KMS-11 (cell line): ENCODE measurements around the gene HK3.

ENCODE experiments used
- H2AFZ ChIP-seq: fragments of 200-600 bp; sonication (generic); 2 replicates; pipeline ENCODE4 v1.6.1; 2016; ENCODE audit warnings: antibody characterized with exemption, mixed run types, low read depth
- H3K27ac ChIP-seq: fragments of 200-600 bp; sonication (generic); 2 replicates; pipeline ENCODE4 v1.6.1; 2016; ENCODE audit warnings: mild to moderate bottlenecking, mixed run types
- H3K27me3 ChIP-seq: fragments of 200-600 bp; sonication (generic); 2 replicates; pipeline ENCODE4 v1.6.1; 2017; ENCODE audit warnings: mild to moderate bottlenecking, low read depth, mixed run types, moderate library complexity; ENCODE audit not compliant: insufficient read depth
- H3K36me3 ChIP-seq: fragments of 200-600 bp; sonication (generic); 2 replicates; pipeline ENCODE4 v1.6.1; 2017; ENCODE audit warnings: mild to moderate bottlenecking, mixed run types; ENCODE audit not compliant: insufficient read depth
- H3K4me1 ChIP-seq: fragments of 200-600 bp; sonication (generic); 2 replicates; pipeline ENCODE4 v1.6.1; 2016; ENCODE audit warnings: mild to moderate bottlenecking, low read depth, mixed run types; ENCODE audit not compliant: poor library complexity, severe bottlenecking
- H3K4me2 ChIP-seq: fragments of 200-600 bp; sonication (generic); 2 replicates; pipeline ENCODE4 v1.7.0; 2016; ENCODE audit warnings: mild to moderate bottlenecking, mixed run types
- H3K4me3 ChIP-seq: fragments of 200-600 bp; sonication (generic); IDR thresholded peaks from 2 replicates; pipeline ENCODE4 v1.6.1; 2017; ENCODE audit warnings: low read depth, low read length, mixed read lengths; ENCODE audit not compliant: insufficient read depth
- H3K79me2 ChIP-seq: fragments of 200-600 bp; sonication (generic); 2 replicates; pipeline ENCODE4 v1.6.1; 2016; ENCODE audit warnings: low read depth, mixed run types; ENCODE audit not compliant: insufficient read depth
- H3K9ac ChIP-seq: fragments of 200-600 bp; sonication (generic); 2 replicates; pipeline ENCODE4 v1.6.1; 2016; ENCODE audit warnings: mild to moderate bottlenecking, mixed run types
- H4K20me1 ChIP-seq: fragments of 200-600 bp; sonication (generic); 2 replicates; pipeline ENCODE4 v1.6.1; 2016; ENCODE audit warnings: mild to moderate bottlenecking, mixed run types; ENCODE audit not compliant: insufficient read depth
- TF ChIP-seq, protein P1 (sequence below): fragments of 200-600 bp; sonication (generic); conservative IDR thresholded peaks from 2 replicates; pipeline ENCODE4 v1.6.1; 2017; ENCODE audit warnings: low read depth, mild to moderate bottlenecking, antibody characterized with exemption, low read length, moderate library complexity, mixed read lengths

HK3 gene, protein sequence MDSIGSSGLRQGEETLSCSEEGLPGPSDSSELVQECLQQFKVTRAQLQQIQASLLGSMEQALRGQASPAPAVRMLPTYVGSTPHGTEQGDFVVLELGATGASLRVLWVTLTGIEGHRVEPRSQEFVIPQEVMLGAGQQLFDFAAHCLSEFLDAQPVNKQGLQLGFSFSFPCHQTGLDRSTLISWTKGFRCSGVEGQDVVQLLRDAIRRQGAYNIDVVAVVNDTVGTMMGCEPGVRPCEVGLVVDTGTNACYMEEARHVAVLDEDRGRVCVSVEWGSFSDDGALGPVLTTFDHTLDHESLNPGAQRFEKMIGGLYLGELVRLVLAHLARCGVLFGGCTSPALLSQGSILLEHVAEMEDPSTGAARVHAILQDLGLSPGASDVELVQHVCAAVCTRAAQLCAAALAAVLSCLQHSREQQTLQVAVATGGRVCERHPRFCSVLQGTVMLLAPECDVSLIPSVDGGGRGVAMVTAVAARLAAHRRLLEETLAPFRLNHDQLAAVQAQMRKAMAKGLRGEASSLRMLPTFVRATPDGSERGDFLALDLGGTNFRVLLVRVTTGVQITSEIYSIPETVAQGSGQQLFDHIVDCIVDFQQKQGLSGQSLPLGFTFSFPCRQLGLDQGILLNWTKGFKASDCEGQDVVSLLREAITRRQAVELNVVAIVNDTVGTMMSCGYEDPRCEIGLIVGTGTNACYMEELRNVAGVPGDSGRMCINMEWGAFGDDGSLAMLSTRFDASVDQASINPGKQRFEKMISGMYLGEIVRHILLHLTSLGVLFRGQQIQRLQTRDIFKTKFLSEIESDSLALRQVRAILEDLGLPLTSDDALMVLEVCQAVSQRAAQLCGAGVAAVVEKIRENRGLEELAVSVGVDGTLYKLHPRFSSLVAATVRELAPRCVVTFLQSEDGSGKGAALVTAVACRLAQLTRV

DNA sequence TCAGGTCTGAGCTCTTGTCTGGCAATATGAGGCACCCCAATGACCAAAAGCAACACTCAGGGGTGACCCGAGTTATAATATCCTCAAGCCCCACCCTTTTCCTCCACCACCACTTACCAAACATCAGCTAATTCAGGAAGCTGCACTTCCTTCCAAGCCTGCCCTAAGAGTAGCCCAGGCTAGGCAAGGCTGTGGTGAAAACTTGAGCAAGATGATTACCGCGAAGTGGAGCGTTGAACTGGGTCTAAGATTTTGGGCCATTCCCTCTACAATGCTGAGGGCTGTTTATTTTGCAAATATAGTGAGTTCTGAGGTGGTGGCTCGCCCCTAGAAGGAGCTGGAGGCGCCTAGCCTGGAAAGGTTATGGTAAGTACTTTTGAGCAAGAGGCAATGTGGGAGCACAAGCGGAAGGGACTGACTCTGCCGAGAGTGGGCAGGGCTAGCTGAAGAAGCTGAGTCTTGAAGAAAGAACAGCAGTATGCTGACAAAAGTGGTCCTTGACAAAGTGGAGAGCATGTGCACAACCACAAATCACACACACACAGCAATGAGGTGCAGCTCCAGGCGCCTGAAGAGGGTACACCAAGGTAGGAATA lies at the start of gene HK3:
TSS of gene HK3 (minus strand) at position 51 of the 596 bp plus-strand sequence. CDS start 3,187 bp downstream, outside the sequence.
- no peaks in the 10 kb centered on the region for H3K4me1 ChIP-seq
- H3K9ac ChIP-seq = no peak within 1 kb of the TSS
- H4K20me1 ChIP-seq = no peaks in the 10 kb centered on the region
- no peaks in the 10 kb centered on the region for H3K79me2 ChIP-seq
- H3K4me3 ChIP-seq = no peak within 1 kb of the TSS
- no peak within 1 kb of the TSS for H3K27ac ChIP-seq
- no peaks in the 10 kb centered on the region for H3K27me3 ChIP-seq
- H3K36me3 ChIP-seq = no peaks in the 10 kb centered on the region
- TF ChIP-seq, protein P1, sequence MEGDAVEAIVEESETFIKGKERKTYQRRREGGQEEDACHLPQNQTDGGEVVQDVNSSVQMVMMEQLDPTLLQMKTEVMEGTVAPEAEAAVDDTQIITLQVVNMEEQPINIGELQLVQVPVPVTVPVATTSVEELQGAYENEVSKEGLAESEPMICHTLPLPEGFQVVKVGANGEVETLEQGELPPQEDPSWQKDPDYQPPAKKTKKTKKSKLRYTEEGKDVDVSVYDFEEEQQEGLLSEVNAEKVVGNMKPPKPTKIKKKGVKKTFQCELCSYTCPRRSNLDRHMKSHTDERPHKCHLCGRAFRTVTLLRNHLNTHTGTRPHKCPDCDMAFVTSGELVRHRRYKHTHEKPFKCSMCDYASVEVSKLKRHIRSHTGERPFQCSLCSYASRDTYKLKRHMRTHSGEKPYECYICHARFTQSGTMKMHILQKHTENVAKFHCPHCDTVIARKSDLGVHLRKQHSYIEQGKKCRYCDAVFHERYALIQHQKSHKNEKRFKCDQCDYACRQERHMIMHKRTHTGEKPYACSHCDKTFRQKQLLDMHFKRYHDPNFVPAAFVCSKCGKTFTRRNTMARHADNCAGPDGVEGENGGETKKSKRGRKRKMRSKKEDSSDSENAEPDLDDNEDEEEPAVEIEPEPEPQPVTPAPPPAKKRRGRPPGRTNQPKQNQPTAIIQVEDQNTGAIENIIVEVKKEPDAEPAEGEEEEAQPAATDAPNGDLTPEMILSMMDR = no peak
- H3K4me2 ChIP-seq = no peak within 1 kb of the TSS
- no peak within 1 kb of the TSS for H2AFZ ChIP-seq

DNA sequence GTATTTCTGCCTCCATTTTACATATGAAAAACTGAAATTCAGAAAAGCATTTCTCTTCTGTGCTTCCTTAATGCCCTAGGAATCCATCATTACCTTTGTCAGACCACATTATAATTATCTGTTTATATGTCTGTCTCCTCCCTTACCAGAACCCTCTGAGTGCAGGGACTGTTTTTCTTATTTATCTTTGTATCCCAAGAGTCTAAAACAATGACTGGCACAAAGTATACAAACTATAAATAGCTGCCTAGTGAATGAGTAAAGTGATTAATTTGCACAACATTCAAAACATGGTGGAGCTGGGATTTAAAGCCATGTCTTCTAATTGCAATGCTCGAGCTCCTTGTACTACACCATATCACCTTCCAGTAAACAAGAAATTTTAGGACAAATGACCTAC lies 49.3 kb upstream of the HK3 start:
- Histone ChIP-seq H3K27ac (no peak overlapping the region), H3K4me3 (no peak overlapping the region), H3K36me3 (no peaks in the 10 kb centered on the region), H3K4me1 (no peaks in the 10 kb centered on the region), H3K27me3 (no peaks in the 10 kb centered on the region), H3K79me2 (no peaks in the 10 kb centered on the region), H2AFZ (no peak overlapping the region), H4K20me1 (no peaks in the 10 kb centered on the region), H3K9ac (no peak overlapping the region), H3K4me2 (no peak overlapping the region)
- TF ChIP-seq, protein P1 = no peak

DNA sequence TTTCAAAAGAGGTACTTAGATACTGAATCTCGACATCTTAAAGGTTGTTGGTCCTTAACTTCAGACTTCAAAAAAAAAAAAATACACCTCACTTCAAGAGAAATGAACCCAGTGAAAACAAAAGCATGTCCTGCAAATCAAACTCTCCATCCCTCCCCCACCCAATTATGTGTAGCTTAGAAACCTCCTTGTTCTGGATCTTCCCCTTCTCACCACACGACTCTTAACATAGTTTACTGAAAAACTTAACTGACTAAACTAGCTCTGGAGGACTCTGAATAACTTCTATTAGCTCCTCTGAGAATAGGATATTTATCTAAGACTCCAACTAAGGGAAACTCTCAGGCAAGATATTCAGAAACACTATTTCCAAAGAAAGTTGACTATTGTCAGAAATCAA lies 48.7 kb upstream of the HK3 start:
- H3K79me2 ChIP-seq = no peaks in the 10 kb centered on the region
- H4K20me1 ChIP-seq = no peaks in the 10 kb centered on the region
- no peak overlapping the region for H3K27ac ChIP-seq
- no peaks in the 10 kb centered on the region for H3K36me3 ChIP-seq
- H2AFZ ChIP-seq = no peak overlapping the region
- no peak overlapping the region for H3K9ac ChIP-seq
- no peak overlapping the region for H3K4me2 ChIP-seq
- H3K27me3 ChIP-seq = no peaks in the 10 kb centered on the region
- no peaks in the 10 kb centered on the region for H3K4me1 ChIP-seq
- TF ChIP-seq, protein P1 = no peak
- H3K4me3 ChIP-seq = no peak overlapping the region

DNA sequence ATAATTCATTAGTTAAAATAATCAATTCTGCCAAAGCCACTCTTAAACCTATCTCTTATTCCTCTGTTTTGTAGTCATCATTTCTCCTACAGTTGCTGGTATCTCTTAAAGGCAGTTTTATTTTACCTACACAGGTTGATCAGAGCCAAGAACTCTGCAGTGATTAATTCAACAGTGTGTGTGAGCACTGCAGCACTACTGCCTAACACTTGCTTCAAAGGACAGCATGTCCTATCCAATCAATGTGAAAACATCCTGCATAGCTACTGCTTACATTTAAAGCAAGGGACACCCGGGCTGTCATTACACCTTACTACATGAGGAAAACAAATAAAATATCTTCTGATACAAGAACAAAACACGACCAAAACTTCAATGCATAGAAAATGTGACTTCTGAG lies 45.1 kb upstream of the HK3 start:
- Histone ChIP-seq H3K27me3 (no peaks in the 10 kb centered on the region), H3K4me2 (no peak overlapping the region), H2AFZ (no peak overlapping the region), H3K27ac (no peak overlapping the region), H3K4me3 (no peak overlapping the region), H3K9ac (no peak overlapping the region), H3K4me1 (no peaks in the 10 kb centered on the region), H3K36me3 (no peaks in the 10 kb centered on the region), H3K79me2 (no peaks in the 10 kb centered on the region), H4K20me1 (no peaks in the 10 kb centered on the region)
- TF ChIP-seq, protein P1 = no peak
